Pancreas (tissue), 10 donors: ENCODE measurements around the gene NAT16. TPM values are rescaled to one million over a fixed set of nuclear protein-coding genes. Genes with fewer than 3 reads are reported as not detected.

Experiments
- ATAC-seq, 4 donors: fragments of 200-7000 bp; cut with Tn5 transposase; one replicate each; pipeline versions ENCODE4 v1.8.0 to v1.9.1; 2020; ENCODE audit warnings: mild to moderate bottlenecking in 4 of 4, moderate library complexity in 4 of 4
- DNase-seq, 6 donors: peaks; one replicate each; pipeline ENCODE4 v3.0.0-alpha.2; 2020
- FAIRE-seq: peaks from 2 replicates; lab custom pipeline; 2012; peaks lifted over from hg19 to GRCh38; lab: Jason Lieb, UNC
- H3K27ac ChIP-seq, 4 donors: fragments of 200-600 bp; sonication (generic); 1 replicate in 3 of 4; 2 replicates in 1 of 4; pipeline versions ENCODE4 v1.5.0 to v1.8.0; 2020
- H3K27me3 ChIP-seq, 4 donors: fragments of 200-600 bp; one replicate each; pipeline ENCODE4 v1.8.0; 2021
- H3K36me3 ChIP-seq, 3 donors: fragments of 200-600 bp; sonication (generic) in 1 of 3; one replicate each; pipeline versions ENCODE4 v1.5.0 to v1.8.0; 2020 to 2021
- H3K4me1 ChIP-seq, 3 donors: fragments of 200-600 bp; one replicate each; pipeline ENCODE4 v1.8.0; 2021
- H3K4me3 ChIP-seq, 4 donors: fragments of 200-600 bp; sonication (generic) in 2 of 4; one replicate each; pipeline versions ENCODE4 v1.5.0 to v1.8.0; 2020 to 2021
- H3K9me3 ChIP-seq, 4 donors: fragments of 200-600 bp; one replicate each; pipeline ENCODE4 v1.8.0; 2021
- CTCF ChIP-seq, 4 donors: fragments of 200-600 bp; sonication (generic) in 3 of 4; IDR thresholded peaks; one replicate each; pipeline versions ENCODE4 v1.5.0 to v1.8.0; 2021; ENCODE audit warnings: antibody characterized with exemption in 4 of 4
- WGBS, 2 donors: extraction: QIAGEN DNeasy Blood & Tissue Kit; methylation state at CpG; one replicate each; pipeline ENCODE4 v1.1.7; 2013; 5-methylcytosine and 5-hydroxymethylcytosine counted together
- intact Hi-C, 3 donors: fragments of 100-400 bp; cut with DNase I; formaldehyde crosslinking; loops; one replicate each; pipeline versions ENCODE4 v1.11.1 to v1.14.2; 2022
- polyA plus RNA-seq, 2 donors: library from polyadenylated mRNA; stranded (reverse); fragments of 200-250 nt; gene quantifications; one replicate each; pipeline ENCODE4 v1.2.3, GENCODE V29; 2013
- total RNA-seq, 6 donors: library from RNA; stranded (reverse); fragmentation: NEBNext Ultra II Directional in 4 of 6; extraction: Animal tissue kit (Norgen Biotek cat#: 25700) in 4 of 6; gene quantifications; one replicate each; pipeline versions ENCODE4 v1.2.1 to v1.2.4, GENCODE V29; 2021 to 2023
- donor health status: healthy with polysubstance abuse.
- donor health status: DM: no; HTN: no; CAD: no; lungs with moderate emphysema.
- donor health status: DM: no; HTN: no; CAD: no.
- donor health status: control.
- donor health status: control.
- donor health status: Bipolar disorder and iron deficiency.
- donor health status: DM: yes; HTN: yes; CAD: no.
- donor health status: DM: no; HTN: no; CAD: no.
- donor health status: DM: no; HTN: no; CAD: no.
- donor health status: DM: yes; HTN: yes; CAD: no.

NAT16 gene
- total and polyA plus RNA-seq, 8 donors = 0.19 to 3.6 (median 0.49) TPM; not detected in 1

- no peak for TF ChIP-seq CTCF (IDR thresholded peaks at IDR 0.05)
- H3K27ac ChIP-seq = no peak overlapping the region
- H3K4me1 ChIP-seq = no peaks in the 10 kb centered on the region
- H3K9me3 ChIP-seq = no peaks in the 10 kb centered on the region
- intact Hi-C loops = no loop called here
- H3K27me3 ChIP-seq = peaks cover 0 to 3% (median 0%) of the 10 kb centered on the region in 4 donors
- H3K4me3 ChIP-seq = no peak overlapping the region
- no peak for ATAC-seq
- 44 to 57% methylated on average over 6 of the region's 6 CpGs for WGBS, 2 donors
- no peak for FAIRE-seq
- no peak for DNase-seq
- no peaks in the 10 kb centered on the region for H3K36me3 ChIP-seq
Measured at GRCh38 chr7:101186194-101186593, 6.1 kb upstream of the NAT16 start.

GRCh38 chr7:101185258-101185839 lies 5.3 kb upstream of the NAT16 start:
- no peak for FAIRE-seq
- 54 to 56% methylated on average over 5 of the region's 5 CpGs for WGBS, 2 donors
- H3K27me3 ChIP-seq = peaks cover 0 to 11% (median 3%) of the 10 kb centered on the region in 4 donors
- H3K4me1 ChIP-seq = no peaks in the 10 kb centered on the region
- DNase-seq = no peak
- no peak overlapping the region for H3K27ac ChIP-seq
- H3K36me3 ChIP-seq = no peaks in the 10 kb centered on the region
- H3K9me3 ChIP-seq = no peaks in the 10 kb centered on the region
- no peak overlapping the region for H3K4me3 ChIP-seq
- intact Hi-C loops = no loop called here
- TF ChIP-seq CTCF (IDR thresholded peaks at IDR 0.05) = no peak
- ATAC-seq = no peak

GRCh38 chr7:101179713-101180112 lies 380 bp downstream of the NAT16 start:
- Histone ChIP-seq H3K4me3 (peak overlapping the region in 1 of 4 donors; percentile 6), H3K9me3 (no peaks in the 10 kb centered on the region), H3K27ac (no peak overlapping the region), H3K4me1 (peaks cover 0 to 5% (median 0%) of the 10 kb centered on the region in 3 donors), H3K36me3 (no peaks in the 10 kb centered on the region), H3K27me3 (peaks cover 0 to 28% (median 9%) of the 10 kb centered on the region in 4 donors)
- ATAC-seq (no peak), FAIRE-seq (no peak), DNase-seq (no peak)
- no peak for TF ChIP-seq CTCF (IDR thresholded peaks at IDR 0.05)
- 4% methylated on average over 21 to 27 of the region's 27 CpGs for WGBS, 2 donors
- intact Hi-C loops = no loop called here

- Histone ChIP-seq H3K27ac (no peak overlapping the region), H3K4me1 (peaks cover 0 to 5% (median 0%) of the 10 kb centered on the region in 3 donors), H3K9me3 (no peaks in the 10 kb centered on the region), H3K27me3 (peaks cover 0 to 32% (median 9%) of the 10 kb centered on the region in 4 donors), H3K4me3 (peak overlapping the region in 1 of 4 donors; percentile 6), H3K36me3 (no peaks in the 10 kb centered on the region)
- 3 to 7% methylated on average over 19 to 20 of the region's 20 CpGs for WGBS, 2 donors
- ATAC-seq (no peak), FAIRE-seq (no peak), DNase-seq (no peak)
- intact Hi-C loops = no loop called here
- no peak for TF ChIP-seq CTCF (IDR thresholded peaks at IDR 0.05)
Measured at GRCh38 chr7:101179117-101179516, 976 bp downstream of the NAT16 start.

- intact Hi-C loops = no loop called here
- Histone ChIP-seq H3K27ac (no peak overlapping the region), H3K9me3 (no peaks in the 10 kb centered on the region), H3K27me3 (peaks cover 0 to 39% (median 13%) of the 10 kb centered on the region in 4 donors), H3K4me3 (no peak overlapping the region), H3K4me1 (peaks cover 3 to 17% (median 7%) of the 10 kb centered on the region in 3 donors), H3K36me3 (no peaks in the 10 kb centered on the region)
- ATAC-seq (no peak), DNase-seq (no peak), FAIRE-seq (no peak)
- 84 to 87% methylated on average over 2 of the region's 2 CpGs for WGBS, 2 donors
- no peak for TF ChIP-seq CTCF (IDR thresholded peaks at IDR 0.05)
Measured at GRCh38 chr7:101177644-101178043, 2.4 kb downstream of the NAT16 start.
